ENCODE measurements around the gene OR8D1.
"Not testable (repeated sequence)": the region's sequence is repeated elsewhere in the genome, so short reads cannot be mapped to it uniquely, and the experiment has no call there.

OR8D1 gene

DNA sequence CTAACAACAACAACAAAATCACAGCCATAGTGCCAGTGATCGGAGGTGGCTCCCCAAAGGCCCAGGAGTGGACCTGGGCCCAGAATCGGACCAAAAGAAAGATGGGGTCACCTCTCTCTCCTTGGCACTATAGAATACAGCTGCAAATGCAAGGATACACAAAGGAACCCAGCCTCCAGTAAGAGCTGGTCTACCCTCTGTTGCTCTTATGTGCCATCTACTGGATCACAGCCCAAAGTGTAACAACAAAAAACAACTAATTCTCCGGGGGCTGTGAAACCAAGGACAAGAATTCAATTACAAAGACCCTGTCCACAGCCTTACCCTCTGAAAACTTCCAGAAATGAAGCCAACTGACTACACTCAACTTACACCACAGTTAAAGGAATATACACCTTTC, 35.9 kb downstream of the OR8D1 start:
- Histone ChIP-seq H3K4me1 (ENCODE audit: low read length) (no peaks in the 10 kb centered on the region), H3K27me3 (ENCODE audit: low read depth, low read length) (no peaks in the 10 kb centered on the region), H3K79me2 (ENCODE audit: low read length) (no peaks in the 10 kb centered on the region), H3K9me3 (ENCODE audit: insufficient read depth, low read length) (no peaks in the 10 kb centered on the region), H2AFZ (ENCODE audit: low read depth, low read length) (no peak overlapping the region), H3K4me3 (ENCODE audit: low read length) (no peak overlapping the region), H3K27ac (ENCODE audit: low read length) (no peak overlapping the region), H3K36me3 (replicated peaks; ENCODE audit: low read depth, low read length) (no peaks in the 10 kb centered on the region), H3K9ac (ENCODE audit: low read length) (no peak overlapping the region), H3K4me2 (ENCODE audit: low read length) (no peak overlapping the region), H4K20me1 (ENCODE audit: insufficient read depth, low read length) (no peaks in the 10 kb centered on the region)
- TF ChIP-seq, protein P1, sequence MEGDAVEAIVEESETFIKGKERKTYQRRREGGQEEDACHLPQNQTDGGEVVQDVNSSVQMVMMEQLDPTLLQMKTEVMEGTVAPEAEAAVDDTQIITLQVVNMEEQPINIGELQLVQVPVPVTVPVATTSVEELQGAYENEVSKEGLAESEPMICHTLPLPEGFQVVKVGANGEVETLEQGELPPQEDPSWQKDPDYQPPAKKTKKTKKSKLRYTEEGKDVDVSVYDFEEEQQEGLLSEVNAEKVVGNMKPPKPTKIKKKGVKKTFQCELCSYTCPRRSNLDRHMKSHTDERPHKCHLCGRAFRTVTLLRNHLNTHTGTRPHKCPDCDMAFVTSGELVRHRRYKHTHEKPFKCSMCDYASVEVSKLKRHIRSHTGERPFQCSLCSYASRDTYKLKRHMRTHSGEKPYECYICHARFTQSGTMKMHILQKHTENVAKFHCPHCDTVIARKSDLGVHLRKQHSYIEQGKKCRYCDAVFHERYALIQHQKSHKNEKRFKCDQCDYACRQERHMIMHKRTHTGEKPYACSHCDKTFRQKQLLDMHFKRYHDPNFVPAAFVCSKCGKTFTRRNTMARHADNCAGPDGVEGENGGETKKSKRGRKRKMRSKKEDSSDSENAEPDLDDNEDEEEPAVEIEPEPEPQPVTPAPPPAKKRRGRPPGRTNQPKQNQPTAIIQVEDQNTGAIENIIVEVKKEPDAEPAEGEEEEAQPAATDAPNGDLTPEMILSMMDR (IDR thresholded peaks at IDR 0.05; ENCODE audit: low read depth, low read length): peak; percentile 35
- TF ChIP-seq EZH2phosphoT487 (IDR thresholded peaks at IDR 0.05; ENCODE audit: low read depth): no peak

DNA sequence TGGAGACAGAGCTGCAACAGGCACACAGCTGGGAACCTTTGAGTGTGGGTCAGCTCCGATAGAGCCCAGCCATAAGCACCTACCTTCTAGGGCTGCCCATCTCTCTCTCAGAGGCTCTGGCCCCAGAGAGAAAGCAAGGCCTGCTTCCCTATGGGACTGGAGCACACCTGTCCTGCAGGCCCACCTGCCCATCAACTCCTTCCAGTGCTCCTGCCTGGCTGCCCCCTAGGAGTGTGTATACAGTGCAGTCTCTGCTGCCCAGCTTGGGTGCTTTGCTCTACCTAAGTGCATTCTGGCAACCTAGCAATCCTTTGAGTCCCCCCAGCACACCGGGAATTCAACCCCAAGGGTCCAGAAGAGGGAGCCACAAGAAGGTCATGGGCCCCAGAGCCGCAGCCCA, 36.5 kb downstream of the OR8D1 start:
- no peak overlapping the region for H3K4me2 ChIP-seq (ENCODE audit: low read length)
- no peaks in the 10 kb centered on the region for H3K4me1 ChIP-seq (ENCODE audit: low read length)
- no peak overlapping the region for H3K4me3 ChIP-seq (ENCODE audit: low read length)
- H4K20me1 ChIP-seq (ENCODE audit: insufficient read depth, low read length): no peaks in the 10 kb centered on the region
- H3K27ac ChIP-seq (ENCODE audit: low read length): no peak overlapping the region
- H3K79me2 ChIP-seq (ENCODE audit: low read length): no peaks in the 10 kb centered on the region
- H3K36me3 ChIP-seq (replicated peaks; ENCODE audit: low read depth, low read length): no peaks in the 10 kb centered on the region
- H3K9me3 ChIP-seq (ENCODE audit: insufficient read depth, low read length): no peaks in the 10 kb centered on the region
- H2AFZ ChIP-seq (ENCODE audit: low read depth, low read length): no peak overlapping the region
- no peaks in the 10 kb centered on the region for H3K27me3 ChIP-seq (ENCODE audit: low read depth, low read length)
- no peak overlapping the region for H3K9ac ChIP-seq (ENCODE audit: low read length)
- TF ChIP-seq, protein P1 (IDR thresholded peaks at IDR 0.05; ENCODE audit: low read depth, low read length): no peak
- no peak for TF ChIP-seq EZH2phosphoT487 (IDR thresholded peaks at IDR 0.05; ENCODE audit: low read depth)

DNA sequence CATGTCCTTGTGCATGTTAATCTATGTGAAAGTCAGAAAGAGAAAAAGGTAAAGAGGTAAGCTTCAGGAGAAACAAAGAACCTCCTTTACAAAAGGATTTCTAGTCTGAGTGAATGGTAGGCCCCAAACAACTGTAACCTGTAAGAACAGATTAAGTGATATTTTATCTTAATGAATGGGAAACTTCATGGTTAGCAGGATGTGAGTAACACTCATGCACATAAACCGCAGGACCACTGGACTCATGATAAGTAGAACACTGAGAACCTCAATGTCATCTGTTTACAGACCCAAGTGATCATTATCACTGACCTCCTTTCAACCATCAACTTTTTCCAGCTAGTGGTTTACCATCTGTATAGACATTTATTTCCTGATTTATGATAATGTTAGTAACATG, 37.7 kb downstream of the OR8D1 start:
- H3K4me2 ChIP-seq (ENCODE audit: low read length): no peak overlapping the region
- H2AFZ ChIP-seq (ENCODE audit: low read depth, low read length): no peak overlapping the region
- no peaks in the 10 kb centered on the region for H4K20me1 ChIP-seq (ENCODE audit: insufficient read depth, low read length)
- no peak for TF ChIP-seq EZH2phosphoT487 (IDR thresholded peaks at IDR 0.05; ENCODE audit: low read depth)
- TF ChIP-seq, protein P1 (IDR thresholded peaks at IDR 0.05; ENCODE audit: low read depth, low read length): no peak
- no peaks in the 10 kb centered on the region for H3K36me3 ChIP-seq (replicated peaks; ENCODE audit: low read depth, low read length)
- no peak overlapping the region for H3K9ac ChIP-seq (ENCODE audit: low read length)
- no peaks in the 10 kb centered on the region for H3K9me3 ChIP-seq (ENCODE audit: insufficient read depth, low read length)
- H3K27ac ChIP-seq (ENCODE audit: low read length): no peak overlapping the region
- no peak overlapping the region for H3K4me3 ChIP-seq (ENCODE audit: low read length)
- no peaks in the 10 kb centered on the region for H3K27me3 ChIP-seq (ENCODE audit: low read depth, low read length)
- H3K4me1 ChIP-seq (ENCODE audit: low read length): no peaks in the 10 kb centered on the region
- no peaks in the 10 kb centered on the region for H3K79me2 ChIP-seq (ENCODE audit: low read length)

DNA sequence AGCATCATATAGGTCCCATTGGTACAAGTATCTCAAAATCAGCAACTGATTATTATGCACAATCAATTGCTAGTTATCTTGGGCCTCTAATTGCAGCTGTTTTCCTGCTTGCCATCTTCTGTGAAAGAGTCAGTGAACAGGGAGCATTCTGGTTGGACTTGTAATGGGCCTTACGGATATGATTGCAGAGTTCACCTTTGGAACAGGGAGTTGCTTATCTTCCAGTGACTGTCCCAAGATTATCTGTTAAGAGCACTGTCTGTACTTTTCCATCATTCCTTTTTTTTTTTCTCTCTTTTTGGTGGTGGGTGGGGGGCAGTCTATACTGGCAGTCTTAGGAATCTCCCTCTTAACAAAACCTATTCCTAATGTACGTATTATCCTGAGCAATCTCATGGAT, 39.7 kb downstream of the OR8D1 start:
- H3K27me3 ChIP-seq (ENCODE audit: low read depth, low read length): no peaks in the 10 kb centered on the region
- TF ChIP-seq, protein P1 (IDR thresholded peaks at IDR 0.05; ENCODE audit: low read depth, low read length): no peak
- no peak for TF ChIP-seq EZH2phosphoT487 (IDR thresholded peaks at IDR 0.05; ENCODE audit: low read depth)
- no peak overlapping the region for H3K27ac ChIP-seq (ENCODE audit: low read length)
- H3K9me3 ChIP-seq (ENCODE audit: insufficient read depth, low read length): no peaks in the 10 kb centered on the region
- no peak overlapping the region for H2AFZ ChIP-seq (ENCODE audit: low read depth, low read length)
- no peaks in the 10 kb centered on the region for H4K20me1 ChIP-seq (ENCODE audit: insufficient read depth, low read length)
- no peaks in the 10 kb centered on the region for H3K36me3 ChIP-seq (replicated peaks; ENCODE audit: low read depth, low read length)
- H3K79me2 ChIP-seq (ENCODE audit: low read length): no peaks in the 10 kb centered on the region
- H3K4me3 ChIP-seq (ENCODE audit: low read length): no peak overlapping the region
- H3K4me1 ChIP-seq (ENCODE audit: low read length): no peaks in the 10 kb centered on the region
- no peak overlapping the region for H3K9ac ChIP-seq (ENCODE audit: low read length)
- no peak overlapping the region for H3K4me2 ChIP-seq (ENCODE audit: low read length)

DNA sequence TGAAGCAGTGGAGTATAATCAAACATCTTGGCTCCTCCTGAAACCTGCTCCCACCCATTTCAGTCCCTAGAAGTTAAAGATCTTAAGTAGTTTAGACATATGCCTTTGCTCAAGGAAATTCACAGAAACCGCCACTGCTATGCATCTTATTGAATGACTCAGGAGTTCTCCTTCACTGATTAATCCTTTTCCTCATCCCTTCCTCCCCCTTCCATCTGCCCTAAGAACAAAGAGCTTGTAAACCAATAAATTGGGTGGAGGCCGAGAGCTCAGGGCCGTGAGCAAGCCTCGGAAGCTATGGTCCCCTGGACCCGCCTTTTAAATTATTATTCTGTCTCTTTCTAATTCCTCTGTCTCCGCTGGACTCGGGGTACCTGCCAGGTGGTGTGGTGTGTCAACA, 42.9 kb downstream of the OR8D1 start:
- not testable (repeated sequence) for H3K27ac ChIP-seq (ENCODE audit: low read length); H3K4me2 ChIP-seq (ENCODE audit: low read length); H4K20me1 ChIP-seq (ENCODE audit: insufficient read depth, low read length)

DNA sequence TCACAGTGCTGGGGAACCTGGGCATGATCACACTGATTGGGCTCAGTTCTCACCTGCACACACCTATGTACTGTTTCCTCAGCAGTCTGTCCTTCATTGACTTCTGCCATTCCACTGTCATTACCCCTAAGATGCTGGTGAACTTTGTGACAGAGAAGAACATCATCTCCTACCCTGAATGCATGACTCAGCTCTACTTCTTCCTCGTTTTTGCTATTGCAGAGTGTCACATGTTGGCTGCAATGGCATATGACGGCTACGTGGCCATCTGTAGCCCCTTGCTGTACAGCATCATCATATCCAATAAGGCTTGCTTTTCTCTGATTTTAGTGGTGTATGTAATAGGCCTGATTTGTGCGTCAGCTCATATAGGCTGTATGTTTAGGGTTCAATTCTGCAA, 48.7 kb downstream of the OR8D1 start:
- H3K36me3 ChIP-seq (replicated peaks; ENCODE audit: low read depth, low read length); H4K20me1 ChIP-seq (ENCODE audit: insufficient read depth, low read length); H3K27me3 ChIP-seq (ENCODE audit: low read depth, low read length); H3K4me1 ChIP-seq (ENCODE audit: low read length); H2AFZ ChIP-seq (ENCODE audit: low read depth, low read length); H3K9ac ChIP-seq (ENCODE audit: low read length); H3K79me2 ChIP-seq (ENCODE audit: low read length); H3K4me3 ChIP-seq (ENCODE audit: low read length); H3K9me3 ChIP-seq (ENCODE audit: insufficient read depth, low read length); H3K4me2 ChIP-seq (ENCODE audit: low read length); H3K27ac ChIP-seq (ENCODE audit: low read length): not testable (repeated sequence)

More for the DNA sequence above, 42.9 kb downstream of the OR8D1 start:
- not testable (repeated sequence) for H3K9me3 ChIP-seq (ENCODE audit: insufficient read depth, low read length); H3K4me3 ChIP-seq (ENCODE audit: low read length); H3K4me1 ChIP-seq (ENCODE audit: low read length); H3K36me3 ChIP-seq (replicated peaks; ENCODE audit: low read depth, low read length); H3K9ac ChIP-seq (ENCODE audit: low read length); H3K27me3 ChIP-seq (ENCODE audit: low read depth, low read length); H2AFZ ChIP-seq (ENCODE audit: low read depth, low read length); H3K79me2 ChIP-seq (ENCODE audit: low read length)
